C1 segment of cervical spinal cord (tissue), 14 donors: ENCODE measurements around the gene NDUFA7.
"Not testable (repeated sequence)": the region's sequence is repeated elsewhere in the genome, so short reads cannot be mapped to it uniquely, and the experiment has no call there.

Experiments used
- DNase-seq, 14 donors: peaks; one replicate each; lab custom pipeline; 2025; lab: John Stamatoyannopoulos, UW

NDUFA7 gene

GRCh38 chr19:8264248-8264647, 56.9 kb downstream of the NDUFA7 start:
- not testable (repeated sequence) for DNase-seq

- no peak for DNase-seq
Measured at GRCh38 chr19:8262431-8262830, 58.7 kb downstream of the NDUFA7 start.

- no peak for DNase-seq
Measured at GRCh38 chr19:8261881-8262280, 59.3 kb downstream of the NDUFA7 start.

GRCh38 chr19:8261347-8261746, 59.8 kb downstream of the NDUFA7 start:
- DNase-seq, result no peak
